Measurements from ENCODE around the gene OR4A16.

The OR4A16 gene, protein sequence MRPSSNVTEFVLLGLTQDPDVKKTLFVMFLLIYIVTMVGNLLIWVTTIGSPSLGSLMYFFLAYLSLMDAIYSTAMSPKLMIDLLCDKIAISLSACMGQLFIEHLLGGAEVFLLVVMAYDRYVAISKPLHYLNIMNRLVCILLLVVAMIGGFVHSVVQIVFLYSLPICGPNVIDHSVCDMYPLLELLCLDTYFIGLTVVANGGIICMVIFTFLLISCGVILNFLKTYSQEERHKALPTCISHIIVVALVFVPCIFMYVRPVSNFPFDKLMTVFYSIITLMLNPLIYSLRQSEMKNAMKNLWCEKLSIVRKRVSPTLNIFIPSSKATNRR

GRCh38 chr11:55342901-55343300 is at the start of gene OR4A16:
Gene OR4A16 (plus strand): TSS chr11:55343201. CDS start chr11:55343201, 0 bp downstream.
- Histone ChIP-seq H3K9ac (ENCODE audit: low read length) (no peak within 1 kb of the TSS), H3K36me3 (ENCODE audit: control insufficient read depth, insufficient read depth, low read length) (no peaks in the 10 kb centered on the region), H3K9me3 (ENCODE audit: control insufficient read depth, low read length) (no peaks in the 10 kb centered on the region), H3K27me3 (ENCODE audit: control insufficient read depth, insufficient read depth, low read length) (no peaks in the 10 kb centered on the region), H3K4me3 (ENCODE audit: low read length) (no peak within 1 kb of the TSS), H3K4me1 (ENCODE audit: control insufficient read depth, insufficient read depth, low read length) (no peaks in the 10 kb centered on the region)

DNA sequence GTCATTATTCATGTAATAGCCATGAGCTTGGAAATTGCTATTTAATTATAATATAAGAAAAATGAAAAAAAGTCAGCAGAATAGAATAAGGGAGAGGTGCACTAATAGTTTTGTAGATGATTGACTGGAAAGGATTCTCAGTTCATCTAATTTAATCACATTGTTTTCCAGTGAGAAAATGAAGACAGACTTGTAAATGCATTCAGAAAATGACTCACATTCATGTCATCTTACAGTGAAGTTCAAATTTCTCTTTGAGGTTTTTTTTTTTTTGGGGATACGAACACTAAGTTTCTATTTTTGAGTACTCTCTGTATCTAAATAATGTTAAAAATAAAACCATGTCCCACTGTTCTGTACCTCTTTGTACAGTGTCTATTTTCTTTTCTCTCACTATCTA is 18.5 kb upstream of the OR4A16 start:
- Histone ChIP-seq H3K4me1 (ENCODE audit: control insufficient read depth, insufficient read depth, low read length) (no peaks in the 10 kb centered on the region), H3K27me3 (ENCODE audit: control insufficient read depth, insufficient read depth, low read length) (no peaks in the 10 kb centered on the region), H3K9me3 (ENCODE audit: control insufficient read depth, low read length) (no peaks in the 10 kb centered on the region), H3K4me3 (ENCODE audit: low read length) (no peak overlapping the region), H3K36me3 (ENCODE audit: control insufficient read depth, insufficient read depth, low read length) (no peaks in the 10 kb centered on the region), H3K9ac (ENCODE audit: low read length) (no peak overlapping the region)

GRCh38 chr11:55345306-55345705 is 2.3 kb downstream of the OR4A16 start:
- Histone ChIP-seq H3K9me3 (ENCODE audit: control insufficient read depth, low read length) (no peaks in the 10 kb centered on the region), H3K36me3 (ENCODE audit: control insufficient read depth, insufficient read depth, low read length) (no peaks in the 10 kb centered on the region), H3K27me3 (ENCODE audit: control insufficient read depth, insufficient read depth, low read length) (no peaks in the 10 kb centered on the region), H3K4me3 (ENCODE audit: low read length) (no peak overlapping the region), H3K9ac (ENCODE audit: low read length) (no peak overlapping the region), H3K4me1 (ENCODE audit: control insufficient read depth, insufficient read depth, low read length) (no peaks in the 10 kb centered on the region)

DNA sequence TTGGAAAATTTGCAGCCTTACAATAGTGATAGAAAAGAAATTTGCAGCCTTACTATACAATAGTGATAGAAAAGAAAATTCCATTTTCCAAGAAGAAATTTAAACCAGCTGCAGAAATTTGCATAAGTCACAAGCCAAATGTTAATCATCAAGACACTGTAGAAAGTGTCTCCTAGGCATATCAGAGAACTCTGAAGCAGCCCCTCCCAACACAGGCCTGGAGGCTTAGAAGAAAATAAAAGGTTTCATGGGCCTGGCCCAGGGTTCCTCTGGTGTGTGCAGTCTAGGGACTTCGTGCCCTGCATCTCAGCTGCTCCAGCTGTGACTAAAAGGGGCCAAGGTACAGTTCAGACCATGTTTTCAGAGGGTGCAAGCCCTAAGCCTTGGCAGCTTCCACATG is 6.0 kb downstream of the OR4A16 start:
- Histone ChIP-seq H3K4me3 (ENCODE audit: low read length) (no peak overlapping the region), H3K9me3 (ENCODE audit: control insufficient read depth, low read length) (no peaks in the 10 kb centered on the region), H3K4me1 (ENCODE audit: control insufficient read depth, insufficient read depth, low read length) (no peaks in the 10 kb centered on the region), H3K27me3 (ENCODE audit: control insufficient read depth, insufficient read depth, low read length) (no peaks in the 10 kb centered on the region), H3K9ac (ENCODE audit: low read length) (no peak overlapping the region), H3K36me3 (ENCODE audit: control insufficient read depth, insufficient read depth, low read length) (no peaks in the 10 kb centered on the region)

DNA sequence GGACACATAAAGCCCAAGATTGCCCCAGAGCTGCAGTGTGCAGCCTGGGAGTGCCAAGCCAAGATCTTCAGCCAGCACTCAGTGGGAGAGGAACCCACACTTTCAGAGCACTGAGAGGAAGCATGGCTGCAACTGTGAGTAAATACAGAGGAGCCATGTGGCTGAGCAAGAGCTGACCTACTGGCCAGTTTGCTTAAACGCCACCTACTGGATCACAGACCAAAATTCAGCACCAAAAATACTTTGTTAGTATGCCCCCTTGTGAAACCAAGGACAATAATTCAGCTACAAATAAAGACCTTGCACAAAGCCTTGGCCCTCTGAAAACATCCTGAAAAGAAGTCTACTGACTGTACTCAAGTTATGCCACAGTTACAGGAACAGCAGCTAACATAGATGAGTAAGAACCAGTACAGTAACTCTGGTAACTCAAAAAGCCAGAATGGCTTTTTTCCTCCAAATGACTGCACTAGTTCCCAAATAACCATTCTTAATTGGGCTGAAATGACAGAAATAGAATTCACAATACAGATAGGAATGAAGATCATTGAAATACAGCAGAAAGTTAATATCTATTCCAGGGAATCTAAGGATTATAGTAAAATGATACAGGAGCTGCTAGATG is 14.7 kb downstream of the OR4A16 start:
- Histone ChIP-seq H3K9me3 (ENCODE audit: control insufficient read depth, low read length) (no peaks in the 10 kb centered on the region), H3K9ac (ENCODE audit: low read length) (no peak overlapping the region), H3K36me3 (ENCODE audit: control insufficient read depth, insufficient read depth, low read length) (no peaks in the 10 kb centered on the region), H3K4me1 (ENCODE audit: control insufficient read depth, insufficient read depth, low read length) (no peaks in the 10 kb centered on the region), H3K4me3 (ENCODE audit: low read length) (no peak overlapping the region), H3K27me3 (ENCODE audit: control insufficient read depth, insufficient read depth, low read length) (no peaks in the 10 kb centered on the region)

DNA sequence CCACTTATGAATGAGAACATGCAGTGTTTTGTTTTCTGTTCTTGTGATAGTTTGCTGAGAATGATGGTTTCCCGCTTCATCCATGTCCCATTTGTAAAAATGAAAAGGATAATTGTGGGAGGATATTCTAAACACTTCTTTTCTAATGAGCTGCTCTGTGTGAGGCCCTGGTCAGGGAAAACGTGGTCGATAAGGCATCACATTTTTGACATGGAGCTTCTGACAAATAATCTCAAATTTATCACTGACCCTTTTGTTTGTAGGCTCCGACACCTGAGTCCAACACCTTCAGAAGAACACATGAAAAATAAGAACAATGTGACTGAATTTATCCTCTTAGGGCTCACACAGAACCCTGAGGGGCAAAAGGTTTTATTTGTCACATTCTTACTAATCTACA is 24.7 kb downstream of the OR4A16 start, which contains the start of gene OR4A15:
Gene OR4A15 (plus strand): TSS at position 301 of the 400 bp plus-strand sequence. CDS start 0 bp downstream, at position 301.
- no peak within 1 kb of the TSS for H3K4me3 ChIP-seq (ENCODE audit: low read length)
- no peaks in the 10 kb centered on the region for H3K9me3 ChIP-seq (ENCODE audit: control insufficient read depth, low read length)
- H3K4me1 ChIP-seq (ENCODE audit: control insufficient read depth, insufficient read depth, low read length) = no peaks in the 10 kb centered on the region
- H3K9ac ChIP-seq (ENCODE audit: low read length) = no peak within 1 kb of the TSS
- no peaks in the 10 kb centered on the region for H3K36me3 ChIP-seq (ENCODE audit: control insufficient read depth, insufficient read depth, low read length)
- no peaks in the 10 kb centered on the region for H3K27me3 ChIP-seq (ENCODE audit: control insufficient read depth, insufficient read depth, low read length)
